GM18867 (cell line): ENCODE data around the gene SLC6A18.

Experiments
- ATAC-seq: cut with Tn5 transposase; IDR thresholded peaks from one replicate; pipeline ENCODE4 v1.9.1; 2021; ENCODE audit warnings: mild to moderate bottlenecking, moderate library complexity; ENCODE audit not compliant: unreplicated experiment

SLC6A18 gene

GRCh38 chr5:1230551-1230950 is 5.4 kb downstream of the SLC6A18 start:
- ATAC-seq: no peak

GRCh38 chr5:1231354-1231905 is 6.2 kb downstream of the SLC6A18 start:
- ATAC-seq: no peak

GRCh38 chr5:1232780-1233179 is 7.6 kb downstream of the SLC6A18 start:
- no peak for ATAC-seq

- ATAC-seq: no peak
Measured at GRCh38 chr5:1235379-1235778, 10.2 kb downstream of the SLC6A18 start.

GRCh38 chr5:1235838-1236237 is 10.7 kb downstream of the SLC6A18 start:
- ATAC-seq: no peak

GRCh38 chr5:1239505-1240251 is 14.5 kb downstream of the SLC6A18 start:
- no peak for ATAC-seq

GRCh38 chr5:1240496-1241260 is 15.5 kb downstream of the SLC6A18 start:
- no peak for ATAC-seq

- ATAC-seq: no peak
Measured at GRCh38 chr5:1241509-1242080, 16.4 kb downstream of the SLC6A18 start.

GRCh38 chr5:1242733-1243486 is 17.7 kb downstream of the SLC6A18 start:
- ATAC-seq: no peak

- ATAC-seq: no peak
Measured at GRCh38 chr5:1243487-1244130, 18.4 kb downstream of the SLC6A18 start.

GRCh38 chr5:1244255-1244654 is 19.1 kb downstream of the SLC6A18 start:
- ATAC-seq: no peak

GRCh38 chr5:1244976-1245375 is 19.8 kb downstream of the SLC6A18 start:
- ATAC-seq: no peak

GRCh38 chr5:1245905-1246576 is 20.9 kb downstream of the SLC6A18 start:
- ATAC-seq: no peak

GRCh38 chr5:1246711-1247431 is 21.7 kb downstream of the SLC6A18 start:
- no peak for ATAC-seq

GRCh38 chr5:1247811-1248210 is 22.6 kb downstream of the SLC6A18 start:
- ATAC-seq: no peak

GRCh38 chr5:1249366-1250280 is 24.4 kb downstream of the SLC6A18 start:
- ATAC-seq: no peak

- no peak for ATAC-seq
Measured at GRCh38 chr5:1251678-1252580, 26.7 kb downstream of the SLC6A18 start.
